OCI-M2 (cell line): ENCODE data around the gene STX17.
"Not testable (repeated sequence)": the region's sequence is repeated elsewhere in the genome, so short reads cannot be mapped to it uniquely, and the experiment has no call there.

Experiments used
- DNase-seq: peaks from one replicate; lab custom pipeline; 2025; ENCODE audit not compliant: unreplicated experiment; lab: John Stamatoyannopoulos, UW

Gene STX17

DNA sequence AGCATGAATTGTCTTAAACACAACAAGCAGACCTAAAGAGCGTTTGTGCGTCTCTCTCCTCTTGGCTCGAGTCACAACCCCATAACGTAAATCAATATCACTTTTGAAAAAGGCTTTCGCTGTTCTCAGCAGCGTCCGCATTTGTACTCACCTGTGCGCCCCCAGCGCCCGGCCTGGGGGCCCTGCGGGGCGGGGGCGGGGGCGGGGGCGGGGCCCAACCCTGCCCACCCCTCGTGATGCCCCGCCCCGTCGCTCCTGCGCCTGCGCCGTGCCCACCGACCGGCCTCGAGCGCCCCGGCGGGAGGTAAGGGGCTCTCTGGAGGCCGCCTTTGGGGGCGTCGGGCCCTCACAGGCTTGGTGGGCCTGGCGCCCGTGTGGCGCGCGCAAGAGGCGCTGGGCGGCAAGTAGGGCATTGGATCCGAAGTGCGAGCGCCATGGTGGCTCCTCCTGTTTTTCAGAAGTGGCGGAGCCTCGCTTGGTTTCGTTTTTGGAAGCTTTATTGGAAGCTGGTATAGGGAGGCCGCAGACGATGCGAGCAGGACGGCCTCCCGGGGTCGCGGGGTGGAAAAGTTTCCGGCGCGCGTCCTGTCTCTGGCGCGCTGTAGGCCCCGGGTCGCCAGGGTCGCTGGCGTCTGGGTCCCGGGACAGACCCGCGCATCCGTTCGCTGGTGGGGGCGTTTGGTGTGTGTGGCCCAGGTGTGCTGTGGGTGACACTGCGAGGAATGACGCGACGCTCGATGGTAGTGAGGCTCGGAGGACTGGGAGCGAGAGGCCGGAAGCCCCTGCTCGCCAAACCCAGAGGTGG is at the start of gene STX17:
TSS of gene STX17 (plus strand) at position 252 of the 805 bp plus-strand sequence. CDS start 8,586 bp downstream, outside the sequence.
- no peak for DNase-seq

DNA sequence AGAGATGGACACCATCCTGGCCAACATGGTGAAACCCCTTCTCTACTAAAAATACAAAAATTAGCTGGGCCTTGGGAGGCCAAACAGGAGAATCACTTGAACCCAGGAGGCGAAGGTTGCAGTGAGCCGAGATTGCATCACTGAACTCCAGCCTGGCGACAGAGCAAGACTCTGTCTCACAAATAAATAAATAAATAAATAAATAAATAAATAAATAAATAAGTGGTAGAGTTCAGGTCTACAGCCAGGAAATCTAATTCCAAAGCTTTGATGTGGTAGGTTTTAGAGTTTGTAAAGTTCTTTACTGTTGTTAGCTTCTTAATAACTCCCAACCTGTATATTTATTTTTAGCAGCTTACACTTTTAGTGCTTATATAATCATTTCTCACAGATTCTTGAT is 48.9 kb upstream of the STX17 start:
- not testable (repeated sequence) for DNase-seq

- DNase-seq, result peak; percentile 13
Measured at GRCh38 chr9:99858087-99858486, 48.4 kb upstream of the STX17 start.

GRCh38 chr9:99859243-99859980 is 47.0 kb upstream of the STX17 start:
- no peak for DNase-seq

- no peak for DNase-seq
Measured at GRCh38 chr9:99860266-99860665, 46.2 kb upstream of the STX17 start.

DNA sequence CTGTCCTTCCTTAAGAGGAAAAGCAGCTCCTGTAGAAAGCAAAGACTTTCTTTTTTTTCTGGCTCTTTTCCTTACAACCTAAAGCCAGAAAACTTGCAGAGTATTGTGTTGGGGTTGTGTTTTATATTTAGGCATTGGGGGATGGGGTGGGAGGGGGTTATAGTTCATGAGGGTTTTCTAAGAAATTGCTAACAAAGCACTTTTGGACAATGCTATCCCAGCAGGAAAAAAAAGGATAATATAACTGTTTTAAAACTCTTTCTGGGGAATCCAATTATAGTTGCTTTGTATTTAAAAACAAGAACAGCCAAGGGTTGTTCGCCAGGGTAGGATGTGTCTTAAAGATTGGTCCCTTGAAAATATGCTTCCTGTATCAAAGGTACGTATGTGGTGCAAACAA is 42.5 kb upstream of the STX17 start:
- no peak for DNase-seq

GRCh38 chr9:99866398-99866797 is 40.1 kb upstream of the STX17 start:
- no peak for DNase-seq

DNA sequence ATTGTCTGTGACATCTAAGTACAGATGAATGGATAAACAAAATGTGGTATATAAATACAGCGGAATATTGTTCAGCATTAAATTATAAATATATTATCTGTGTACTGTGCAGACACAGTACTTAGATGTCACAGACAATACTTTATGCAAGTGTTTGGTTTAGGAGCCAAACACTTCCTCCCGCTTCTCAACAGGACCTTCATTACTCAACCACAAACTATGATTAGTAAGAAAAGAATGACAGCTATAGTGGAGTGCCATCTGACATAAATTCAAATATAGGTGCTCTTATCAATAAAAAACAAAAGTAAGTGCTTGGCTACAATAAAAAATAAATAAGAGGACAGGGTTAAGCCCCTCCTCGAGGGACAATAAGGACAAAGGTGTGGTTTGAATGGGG is 38.9 kb upstream of the STX17 start:
- no peak for DNase-seq

DNA sequence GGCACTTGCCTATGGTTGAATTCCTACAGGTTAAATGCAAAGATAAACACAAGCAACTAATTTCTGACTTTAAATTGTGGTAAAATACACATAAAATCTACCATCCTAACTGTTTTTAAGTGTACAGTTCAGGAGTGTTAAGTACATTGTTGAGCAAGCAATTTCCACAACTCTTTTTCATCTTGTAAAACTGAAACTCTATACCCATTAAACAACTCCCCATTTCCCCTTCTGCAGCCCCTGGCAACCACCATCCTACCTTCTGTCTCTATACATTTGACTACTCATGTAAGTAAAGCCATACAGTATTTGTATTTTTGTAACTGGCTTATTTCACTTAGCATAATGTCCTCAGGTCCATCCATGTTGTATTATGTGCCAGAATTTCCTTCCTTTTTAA is 38.5 kb upstream of the STX17 start:
- DNase-seq, result no peak

GRCh38 chr9:99868845-99869244 is 37.6 kb upstream of the STX17 start:
- DNase-seq, result no peak

GRCh38 chr9:99870126-99870525 is 36.3 kb upstream of the STX17 start:
- DNase-seq, result no peak

DNA sequence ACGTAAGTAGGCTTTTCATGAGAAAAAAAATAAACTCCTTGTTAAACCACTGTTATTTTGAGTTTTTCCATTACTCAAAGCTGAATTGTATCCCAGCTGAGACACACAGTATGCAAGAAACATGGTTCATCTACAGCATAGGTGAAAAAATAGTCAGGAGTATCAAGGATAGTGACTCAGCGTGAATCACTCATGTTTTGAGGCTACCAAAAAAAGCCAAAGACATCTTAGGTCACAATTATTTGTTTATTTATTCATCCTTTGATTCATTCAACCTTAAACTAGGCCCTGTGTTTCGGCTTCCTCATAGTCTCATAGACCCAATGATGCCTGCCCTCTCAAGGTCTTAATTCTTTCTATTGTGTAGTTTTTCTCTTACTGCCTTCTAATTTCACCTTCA is 32.9 kb upstream of the STX17 start:
- no peak for DNase-seq

DNA sequence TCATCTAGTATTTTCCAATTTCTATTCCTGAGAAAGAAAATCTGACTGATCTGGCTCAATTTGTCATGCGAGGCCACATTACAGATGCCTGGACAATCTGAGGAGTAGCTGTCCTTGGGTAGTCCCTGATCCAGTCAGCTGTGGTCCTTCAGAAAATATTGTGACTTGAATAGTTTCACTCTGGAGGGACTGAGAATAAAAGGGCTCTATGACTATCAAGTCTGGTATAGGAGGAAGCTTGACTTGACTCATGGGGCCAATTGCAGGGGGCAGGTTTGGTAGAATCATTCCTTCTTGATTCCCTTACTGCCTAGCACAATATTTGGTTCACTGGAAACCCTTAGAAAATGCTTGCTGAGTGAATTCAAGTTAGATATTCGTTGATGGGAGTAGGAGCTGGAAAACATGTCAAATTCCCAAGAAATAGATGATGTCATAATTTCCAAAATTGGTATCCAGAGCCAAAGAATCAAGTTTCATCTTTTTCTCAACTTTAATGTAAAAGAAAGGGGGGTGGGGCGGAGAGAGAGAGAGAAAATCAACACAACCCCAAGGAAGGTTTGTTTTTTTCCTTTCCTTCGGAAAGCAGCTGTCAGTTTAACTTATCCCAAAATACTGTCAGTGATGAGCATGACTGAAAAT is 32.4 kb upstream of the STX17 start:
- DNase-seq, result no peak

GRCh38 chr9:99876190-99876589 is 30.3 kb upstream of the STX17 start:
- DNase-seq, result no peak

DNA sequence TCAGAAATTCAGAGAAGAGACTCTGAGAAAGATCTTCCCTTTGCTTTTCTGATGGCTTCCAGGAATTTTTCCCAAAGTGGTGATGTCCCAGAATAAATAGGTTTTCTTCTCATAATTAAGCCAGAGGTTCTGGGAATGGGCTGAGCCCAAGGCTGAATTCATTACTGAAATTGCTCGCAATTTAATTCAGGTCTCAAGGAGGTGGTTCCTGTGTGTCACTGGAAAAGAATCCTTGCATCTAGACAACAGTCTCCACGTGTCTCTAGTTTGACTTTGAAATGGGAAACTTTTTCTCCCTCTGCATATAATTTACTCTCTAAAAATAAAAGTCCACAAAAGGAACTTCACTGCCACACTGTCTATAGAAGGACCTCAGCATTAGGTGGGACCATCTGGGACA is 27.8 kb upstream of the STX17 start:
- no peak for DNase-seq

DNA sequence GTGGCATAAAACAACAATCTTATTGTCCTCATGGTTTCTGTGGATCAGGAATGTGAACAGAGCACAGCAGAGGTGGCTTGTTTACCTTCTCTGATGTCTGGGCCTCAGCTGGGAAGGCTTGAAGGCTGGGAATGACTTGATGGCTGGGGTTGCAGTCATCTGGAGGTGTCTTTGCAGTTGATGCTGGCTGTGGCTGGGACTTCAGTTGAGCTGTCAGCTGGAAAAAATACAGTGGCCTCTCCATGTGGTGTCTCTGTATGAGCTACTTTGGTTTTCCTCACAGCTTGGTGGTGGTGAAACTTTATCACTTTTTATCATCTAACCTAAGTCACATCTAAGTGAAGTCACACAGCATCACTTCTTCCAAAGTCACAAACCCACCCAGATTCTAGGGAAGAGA is 24.7 kb upstream of the STX17 start:
- DNase-seq, result no peak

DNA sequence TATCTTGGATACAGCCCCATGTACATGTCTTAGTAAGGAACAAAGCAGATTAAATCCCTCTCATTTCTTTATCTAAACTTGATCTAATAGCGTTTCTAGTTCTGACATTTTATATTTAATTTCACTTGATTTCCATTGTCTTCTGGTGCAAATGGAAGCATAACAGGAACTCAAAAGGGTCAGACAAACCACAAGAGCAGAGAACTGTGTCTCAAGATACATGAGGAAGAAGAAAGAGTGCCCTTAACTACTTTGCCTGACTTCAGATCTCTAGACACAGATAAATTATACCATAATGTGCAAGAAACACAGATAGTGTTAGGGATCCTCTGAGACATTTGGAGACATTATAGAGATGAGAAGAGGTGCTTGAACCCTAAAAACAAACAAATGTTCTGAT is 20.7 kb upstream of the STX17 start:
- DNase-seq, result no peak

DNA sequence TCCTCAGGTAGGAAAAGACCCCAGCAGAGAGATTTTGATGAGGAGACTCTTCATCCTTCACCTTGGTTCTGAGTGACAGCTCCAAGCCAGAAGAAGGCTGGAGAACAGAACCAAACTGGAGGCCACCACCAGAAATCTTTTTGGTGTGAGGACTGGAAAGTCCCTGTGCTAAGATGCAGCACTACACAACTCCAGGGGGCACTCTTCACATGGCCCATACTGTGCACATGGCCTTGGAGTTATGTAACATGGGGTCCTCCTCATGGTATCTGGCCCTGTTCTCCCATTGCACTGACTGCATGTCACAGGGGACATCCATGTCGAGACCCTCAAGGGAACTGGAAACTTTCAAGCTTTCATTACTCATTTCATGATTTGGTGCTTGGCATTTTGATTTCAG is 17.3 kb upstream of the STX17 start:
- DNase-seq, result no peak

GRCh38 chr9:99894826-99895225 is 11.6 kb upstream of the STX17 start:
- no peak for DNase-seq

DNA sequence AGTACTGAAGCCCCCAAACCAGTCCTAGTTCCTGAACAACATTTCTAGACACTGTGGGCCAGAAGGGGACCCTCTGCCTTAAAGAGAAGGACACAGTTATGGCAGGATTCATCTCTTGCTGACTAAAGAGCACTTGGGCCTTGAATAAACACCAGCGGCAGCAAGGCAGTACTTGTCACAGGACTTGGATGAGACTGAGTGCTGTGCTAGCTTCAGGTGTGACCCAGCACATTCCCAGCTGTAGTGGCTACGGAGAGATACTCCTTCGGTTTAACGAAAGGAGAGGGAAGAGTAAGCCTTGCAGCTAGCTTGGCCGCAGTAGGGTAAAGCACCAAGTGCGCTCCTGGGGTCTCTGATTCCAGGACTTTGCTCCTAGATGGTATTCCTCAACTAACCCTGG is 10.9 kb upstream of the STX17 start:
- DNase-seq, result no peak

DNA sequence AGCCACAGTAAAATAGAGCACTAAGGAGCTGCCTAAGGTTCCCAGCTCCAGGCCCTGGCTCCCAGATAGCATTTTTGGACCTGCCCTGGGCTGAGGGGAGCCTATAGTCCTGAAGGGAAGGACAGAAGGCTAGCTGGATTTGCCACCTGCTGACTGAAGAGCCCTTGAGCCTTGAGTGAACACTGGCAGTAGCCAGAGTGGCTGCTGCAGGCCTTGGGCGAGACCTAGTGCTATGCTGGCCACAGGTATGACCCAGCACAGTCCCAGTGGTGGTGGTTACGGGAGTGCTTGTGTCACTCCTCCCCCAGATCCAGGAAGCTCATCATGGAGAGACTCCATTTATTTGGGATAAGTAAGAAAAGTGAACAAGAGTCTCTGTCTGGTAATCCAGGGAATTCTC is 10.3 kb upstream of the STX17 start:
- no peak for DNase-seq

- DNase-seq, result no peak
Measured at GRCh38 chr9:99903393-99903792, 3.1 kb upstream of the STX17 start.
